ENCODE data around the gene CEP350.

DNA sequence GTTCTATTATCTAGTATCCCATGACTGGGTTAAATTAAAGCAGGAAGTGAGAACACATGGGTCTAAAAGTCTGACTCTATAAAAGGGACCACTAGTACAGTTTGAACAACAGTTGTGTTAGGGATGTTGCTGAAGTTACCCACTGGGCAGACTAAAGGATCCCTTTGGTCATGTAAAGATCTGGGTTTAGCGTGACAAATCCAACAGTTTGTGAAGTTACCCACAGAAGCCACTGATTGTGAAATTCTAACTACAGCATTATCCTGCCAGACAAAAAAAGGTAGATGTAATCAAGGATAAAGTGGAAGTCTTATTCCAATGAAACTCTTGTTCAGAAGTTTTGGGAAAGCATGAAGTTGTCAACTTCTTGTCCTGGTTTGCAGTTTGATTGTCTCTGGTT, 205.7 kb downstream of the CEP350 start:
- TF ChIP-seq, protein P1, sequence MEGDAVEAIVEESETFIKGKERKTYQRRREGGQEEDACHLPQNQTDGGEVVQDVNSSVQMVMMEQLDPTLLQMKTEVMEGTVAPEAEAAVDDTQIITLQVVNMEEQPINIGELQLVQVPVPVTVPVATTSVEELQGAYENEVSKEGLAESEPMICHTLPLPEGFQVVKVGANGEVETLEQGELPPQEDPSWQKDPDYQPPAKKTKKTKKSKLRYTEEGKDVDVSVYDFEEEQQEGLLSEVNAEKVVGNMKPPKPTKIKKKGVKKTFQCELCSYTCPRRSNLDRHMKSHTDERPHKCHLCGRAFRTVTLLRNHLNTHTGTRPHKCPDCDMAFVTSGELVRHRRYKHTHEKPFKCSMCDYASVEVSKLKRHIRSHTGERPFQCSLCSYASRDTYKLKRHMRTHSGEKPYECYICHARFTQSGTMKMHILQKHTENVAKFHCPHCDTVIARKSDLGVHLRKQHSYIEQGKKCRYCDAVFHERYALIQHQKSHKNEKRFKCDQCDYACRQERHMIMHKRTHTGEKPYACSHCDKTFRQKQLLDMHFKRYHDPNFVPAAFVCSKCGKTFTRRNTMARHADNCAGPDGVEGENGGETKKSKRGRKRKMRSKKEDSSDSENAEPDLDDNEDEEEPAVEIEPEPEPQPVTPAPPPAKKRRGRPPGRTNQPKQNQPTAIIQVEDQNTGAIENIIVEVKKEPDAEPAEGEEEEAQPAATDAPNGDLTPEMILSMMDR (optimal IDR thresholded peaks at IDR 0.05 in 1 of 3, IDR thresholded peaks at IDR 0.05 in 1 of 3, conservative IDR thresholded peaks at IDR 0.05 in 1 of 3; ENCODE audit: extremely low read depth in 1 of 3, insufficient read depth in 2 of 3, low read length in 3 of 3), result no peak
- TF ChIP-seq EZH2 (IDR thresholded peaks at IDR 0.05; ENCODE audit: low read length), result no peak

All from keratinocyte (primary cell).